ENCODE measurements around the gene BACH2.

BACH2 gene

DNA sequence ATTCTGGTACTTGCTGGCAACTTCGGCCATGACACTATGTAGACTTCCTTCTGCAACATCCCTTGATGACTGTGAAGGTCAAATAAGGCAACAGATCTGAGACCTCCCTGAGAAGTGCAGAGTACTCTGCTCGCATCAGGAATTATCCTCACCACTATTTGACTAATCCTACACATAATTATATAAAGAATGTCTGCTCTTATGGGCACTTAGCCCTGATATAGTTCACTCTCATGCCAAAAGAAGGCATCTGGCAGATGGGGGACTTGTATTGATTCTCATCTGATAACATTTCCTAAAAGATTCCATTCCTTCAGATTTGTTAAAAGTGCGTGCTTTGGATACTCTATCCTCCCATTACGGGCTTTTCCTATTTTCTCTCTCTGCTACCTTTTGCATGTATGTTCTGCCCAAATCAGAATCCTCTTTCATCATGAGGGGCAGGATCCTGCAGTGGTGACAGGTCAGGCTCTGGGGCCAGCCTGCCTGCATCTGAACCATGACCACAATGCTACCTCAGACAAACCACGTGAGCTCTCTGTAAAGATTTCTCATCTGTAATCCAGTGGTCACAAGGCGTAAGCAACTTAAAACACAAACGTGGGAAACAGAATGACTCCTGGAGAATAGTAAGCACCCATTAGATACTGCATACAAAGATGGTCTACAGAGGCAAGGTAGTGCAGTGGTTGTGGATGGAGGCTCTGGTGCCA, 268.4 kb downstream of the BACH2 start:
- DNase-seq (ENCODE audit: low read depth), result no peak

DNA sequence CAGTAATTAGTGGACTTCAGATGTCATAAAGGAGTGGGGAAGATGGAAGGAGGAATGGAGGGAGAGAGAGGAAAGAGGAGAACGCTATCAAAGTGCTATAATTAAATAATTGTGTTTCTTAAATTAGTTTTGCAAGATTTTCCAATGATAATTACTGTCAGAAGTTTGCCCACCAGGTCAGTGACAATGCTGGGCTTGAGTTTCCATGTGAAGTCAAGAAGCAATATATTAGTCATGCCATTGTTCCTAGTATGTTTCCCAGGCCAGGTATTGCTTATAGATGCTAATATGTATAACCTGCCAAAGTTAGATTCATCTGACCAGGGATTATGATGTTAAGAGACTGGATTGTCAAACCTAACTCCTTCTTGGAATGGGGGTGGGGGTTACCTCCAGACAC, 270.4 kb downstream of the BACH2 start:
- DNase-seq (ENCODE audit: low read depth), result no peak

DNA sequence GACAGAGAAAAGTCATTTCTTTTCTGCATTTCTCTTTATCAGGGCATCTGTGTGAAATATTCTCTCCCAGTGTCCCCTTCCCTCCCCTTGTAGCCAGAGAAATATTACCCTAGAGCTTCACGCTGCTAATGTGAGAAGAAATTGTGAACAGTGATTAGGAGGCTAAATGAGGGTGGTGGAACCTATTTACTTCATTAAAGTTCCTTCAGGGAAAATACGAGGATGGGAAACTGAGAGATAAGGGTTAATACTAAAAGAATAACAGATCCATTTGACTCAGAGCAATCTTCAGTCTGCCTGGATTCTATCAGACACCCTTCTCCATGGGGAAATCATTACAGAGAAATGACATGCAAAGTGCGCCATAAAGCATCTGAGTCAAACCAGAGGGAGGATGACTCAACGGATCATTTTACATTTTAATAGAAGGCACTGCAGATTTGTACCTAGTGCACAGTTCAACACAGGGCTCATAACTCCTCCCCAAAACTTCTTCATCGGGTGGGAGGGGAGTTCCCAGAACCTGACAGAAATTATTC, 271.1 kb downstream of the BACH2 start:
- DNase-seq (ENCODE audit: low read depth), result no peak

DNA sequence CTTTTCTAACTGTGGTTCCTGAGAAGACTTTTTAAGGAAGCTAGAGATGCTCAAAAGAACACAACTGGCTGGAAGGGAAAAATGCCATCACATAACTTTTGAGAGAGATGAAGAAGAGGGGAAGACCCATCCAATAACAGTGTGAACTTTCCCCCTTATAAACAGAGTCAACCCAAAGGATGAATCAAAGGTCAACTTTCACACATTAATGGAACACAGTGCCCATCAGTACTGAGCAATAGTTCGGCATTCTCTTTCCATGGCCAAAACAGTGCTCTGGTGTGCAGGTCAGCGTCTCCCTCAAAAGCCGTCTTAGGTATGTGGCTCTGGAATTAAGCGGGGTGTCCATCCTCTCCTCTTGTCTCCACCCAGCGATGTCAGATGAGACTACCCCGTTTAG, 272.0 kb downstream of the BACH2 start:
- no peak for DNase-seq (ENCODE audit: low read depth)

DNA sequence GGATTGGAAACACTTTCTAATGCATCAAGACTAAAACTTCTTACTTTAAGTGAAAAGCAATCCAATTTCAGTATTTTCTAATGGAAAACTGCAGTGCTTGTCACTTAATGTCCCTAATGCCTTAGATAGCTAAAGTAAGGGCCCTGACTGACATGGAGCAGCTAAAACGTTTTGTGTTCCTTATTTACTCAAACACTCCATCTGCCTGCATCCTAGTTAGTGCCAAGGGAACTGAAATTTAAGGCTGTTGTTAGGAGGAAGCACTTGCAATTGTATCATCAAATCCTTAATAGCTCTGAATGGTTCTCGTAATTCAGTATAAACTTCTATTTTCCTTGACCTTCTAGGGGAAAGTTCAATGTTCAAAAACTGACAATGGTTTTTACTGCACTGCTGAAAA, 274.9 kb downstream of the BACH2 start:
- no peak for DNase-seq (ENCODE audit: low read depth)

DNA sequence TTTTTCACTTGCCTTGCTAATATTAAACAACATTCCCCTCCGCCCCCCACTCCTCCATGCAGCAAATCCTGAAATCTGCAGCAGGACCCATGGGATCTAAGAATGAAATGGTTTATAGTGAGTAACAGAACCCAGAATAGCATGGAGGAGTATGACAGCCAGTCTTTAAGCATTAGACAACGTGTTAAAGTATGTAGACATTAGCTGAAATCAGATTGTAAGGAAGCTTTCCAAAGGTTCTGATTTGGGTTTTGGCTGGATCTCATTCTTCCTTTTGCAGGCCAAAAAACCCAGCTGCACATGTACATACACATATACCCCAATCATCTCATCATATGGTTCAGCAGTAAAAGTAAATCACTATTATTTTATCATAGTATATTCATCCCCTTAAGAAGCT, 275.9 kb downstream of the BACH2 start:
- DNase-seq (ENCODE audit: low read depth), result no peak

DNA sequence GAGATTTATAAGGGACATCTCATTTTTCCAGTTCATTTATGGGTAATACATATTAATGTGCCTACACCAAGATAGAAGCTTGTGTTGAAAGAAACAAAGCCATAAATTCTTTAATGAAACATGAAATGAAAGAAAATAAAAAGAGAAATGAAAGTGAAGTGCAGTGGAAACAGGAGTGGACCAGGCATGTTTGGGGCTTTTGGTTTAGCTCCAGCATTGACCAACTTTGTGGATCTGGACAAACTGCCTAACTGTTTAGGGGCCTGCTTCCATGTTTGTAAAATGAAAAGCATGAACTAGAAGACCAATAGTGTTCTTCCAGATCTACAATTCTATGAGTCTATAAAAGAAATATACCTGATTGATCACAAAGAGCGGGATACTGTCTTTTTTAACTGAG, 277.4 kb downstream of the BACH2 start:
- DNase-seq (ENCODE audit: low read depth), result no peak

DNA sequence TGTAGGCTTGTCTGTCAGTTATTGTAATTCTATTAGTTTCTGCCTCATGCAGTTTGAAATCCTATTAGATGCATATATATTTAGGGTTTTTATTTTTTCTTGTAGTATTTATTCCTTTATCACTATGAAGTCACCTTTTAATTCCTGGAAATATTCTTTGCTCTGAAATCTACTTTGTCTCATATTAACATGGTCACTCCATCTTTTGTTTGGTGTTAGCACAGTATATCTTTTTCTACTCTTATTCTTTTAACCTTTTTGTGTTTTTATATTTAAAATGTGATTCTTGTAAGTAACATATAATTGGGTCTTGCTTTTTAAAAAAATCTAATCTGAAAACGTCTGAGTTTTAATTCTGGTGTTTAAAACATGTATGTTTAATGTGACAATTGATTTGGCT, 280.8 kb downstream of the BACH2 start:
- DNase-seq (ENCODE audit: low read depth), result no peak

DNA sequence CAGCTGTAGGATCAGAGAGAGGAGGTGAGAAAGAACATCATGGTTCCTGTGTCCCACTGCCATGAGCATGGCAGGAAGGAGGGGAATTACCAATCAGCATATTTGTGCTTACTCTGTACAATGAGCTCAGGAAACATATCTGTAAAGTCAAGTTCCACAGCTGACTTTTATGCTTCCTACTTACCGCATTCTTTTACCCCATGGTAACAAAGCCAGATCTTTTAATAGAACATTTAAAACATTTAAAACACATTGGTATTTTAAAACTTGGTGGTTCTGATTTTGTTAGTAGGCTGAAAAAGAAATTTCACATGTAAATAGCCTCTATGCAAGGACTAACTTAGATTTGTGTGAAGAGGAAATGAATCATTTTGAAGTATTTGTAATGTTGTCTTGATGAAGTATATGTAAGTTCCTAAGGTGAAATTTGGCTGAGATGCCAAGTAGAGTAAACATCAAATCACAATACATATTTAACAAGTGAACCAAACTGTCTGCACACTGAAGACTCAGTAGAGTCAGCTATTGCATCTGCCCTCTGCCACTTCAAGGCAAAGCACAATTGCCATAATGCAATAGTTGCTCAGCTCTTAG, 287.6 kb downstream of the BACH2 start:
- DNase-seq (ENCODE audit: low read depth), result no peak

DNA sequence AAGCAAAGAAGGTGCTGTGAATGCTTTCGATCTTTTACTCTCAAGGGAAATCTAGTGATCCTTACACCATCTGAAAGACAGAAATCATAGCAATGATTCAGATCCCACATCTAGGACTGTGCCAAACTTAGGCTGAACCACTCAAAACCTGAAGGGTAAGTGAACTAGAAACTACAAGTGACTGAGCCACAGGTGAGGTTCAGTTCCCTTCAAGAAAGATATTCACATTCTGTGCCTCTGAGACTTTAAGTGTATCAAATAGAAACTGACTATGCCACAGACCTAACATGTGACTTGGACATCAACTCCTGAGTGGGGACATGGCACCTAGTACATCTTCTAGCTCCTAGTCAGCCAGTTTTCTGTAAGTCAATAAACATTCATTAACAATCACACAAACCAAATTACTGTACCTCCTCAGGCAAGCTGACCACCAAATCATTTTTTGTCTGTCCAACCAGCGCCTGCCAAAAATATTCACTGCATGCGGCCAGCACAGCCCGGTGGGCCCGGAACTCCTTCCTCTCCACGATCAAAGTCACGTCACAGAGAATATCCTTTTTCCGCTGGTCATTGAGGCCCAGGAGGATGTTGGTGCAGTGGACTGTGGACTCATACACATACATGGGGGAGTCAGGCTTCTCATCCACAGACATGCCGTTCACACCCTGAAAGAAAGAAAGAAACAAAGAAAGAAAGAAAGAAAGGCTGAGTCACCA, 288.3 kb downstream of the BACH2 start:
- DNase-seq (ENCODE audit: low read depth), result no peak

DNA sequence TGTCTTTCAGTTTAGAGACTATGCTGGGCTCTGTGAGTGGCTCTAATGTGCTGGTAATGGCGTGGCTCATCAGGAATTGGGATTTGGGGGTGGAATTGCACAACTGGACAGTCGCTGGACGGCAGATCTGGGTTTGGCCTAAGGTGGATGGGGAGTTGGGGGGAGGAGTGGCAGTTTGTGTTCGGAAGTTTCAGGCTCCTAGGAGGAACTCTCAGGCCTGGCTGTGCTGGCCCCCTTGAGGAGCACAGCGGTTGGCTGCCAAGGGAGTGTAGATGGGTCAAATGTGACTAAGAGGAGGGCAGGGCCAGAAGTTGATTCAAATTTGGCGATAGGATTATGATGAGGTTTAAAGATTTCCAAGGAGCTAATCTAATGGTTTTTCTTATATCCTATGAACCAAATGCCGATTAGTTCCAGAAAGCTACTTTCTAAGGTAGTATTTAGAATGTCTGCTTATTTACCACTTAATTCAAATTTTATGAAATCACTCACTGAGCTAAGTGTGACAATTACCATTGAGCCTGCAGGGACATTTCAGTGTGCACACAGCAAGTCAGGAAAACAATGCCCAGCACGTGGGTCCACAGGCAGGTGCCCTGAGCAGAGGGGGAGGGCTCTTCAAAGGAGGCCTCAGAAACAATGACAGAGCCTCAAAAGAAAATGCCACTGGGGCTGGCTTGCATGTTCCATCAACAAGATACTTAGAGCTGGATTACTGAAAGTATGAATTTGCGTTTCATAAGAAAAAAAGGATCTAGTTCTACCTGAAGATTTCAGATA, 291.4 kb downstream of the BACH2 start:
- no peak for DNase-seq (ENCODE audit: low read depth)

DNA sequence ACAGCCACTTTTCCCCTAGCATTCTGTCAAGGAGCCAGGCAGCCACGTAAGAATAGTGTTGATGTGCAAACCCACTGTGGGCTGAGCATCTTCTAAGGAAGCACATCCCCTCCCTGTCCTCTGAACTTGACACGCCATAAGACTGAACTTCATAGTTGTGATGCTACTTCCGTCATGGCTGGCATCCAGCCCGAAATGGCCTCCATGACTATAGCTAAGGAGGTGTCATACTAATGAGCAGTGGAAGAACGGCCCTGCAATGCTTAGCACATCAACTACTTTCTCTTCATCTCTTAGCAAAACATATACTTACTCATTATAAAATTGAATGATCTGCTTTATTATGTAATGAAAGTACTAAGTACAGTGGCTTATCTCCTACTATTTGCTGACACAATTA, 292.1 kb downstream of the BACH2 start:
- DNase-seq (ENCODE audit: low read depth), result no peak

DNA sequence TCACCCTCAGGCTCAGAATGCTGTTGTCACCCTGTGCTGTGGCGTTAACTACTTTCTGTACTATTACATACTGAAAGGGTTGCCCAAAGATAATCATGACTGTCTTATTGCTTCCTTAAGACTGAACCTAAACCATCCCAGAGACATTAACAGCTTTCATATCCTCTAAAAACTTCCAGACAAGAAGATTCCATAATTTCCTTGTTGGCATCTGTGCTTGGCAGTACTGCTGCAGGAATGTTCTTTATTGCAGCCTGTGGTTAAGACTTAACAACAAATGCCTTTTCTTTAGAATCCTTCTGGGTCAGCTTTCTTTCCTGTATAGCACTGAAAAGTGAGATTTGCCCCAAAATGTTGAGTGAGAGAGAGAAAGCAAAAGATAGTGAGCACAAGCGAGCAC, 292.7 kb downstream of the BACH2 start:
- no peak for DNase-seq (ENCODE audit: low read depth)

DNA sequence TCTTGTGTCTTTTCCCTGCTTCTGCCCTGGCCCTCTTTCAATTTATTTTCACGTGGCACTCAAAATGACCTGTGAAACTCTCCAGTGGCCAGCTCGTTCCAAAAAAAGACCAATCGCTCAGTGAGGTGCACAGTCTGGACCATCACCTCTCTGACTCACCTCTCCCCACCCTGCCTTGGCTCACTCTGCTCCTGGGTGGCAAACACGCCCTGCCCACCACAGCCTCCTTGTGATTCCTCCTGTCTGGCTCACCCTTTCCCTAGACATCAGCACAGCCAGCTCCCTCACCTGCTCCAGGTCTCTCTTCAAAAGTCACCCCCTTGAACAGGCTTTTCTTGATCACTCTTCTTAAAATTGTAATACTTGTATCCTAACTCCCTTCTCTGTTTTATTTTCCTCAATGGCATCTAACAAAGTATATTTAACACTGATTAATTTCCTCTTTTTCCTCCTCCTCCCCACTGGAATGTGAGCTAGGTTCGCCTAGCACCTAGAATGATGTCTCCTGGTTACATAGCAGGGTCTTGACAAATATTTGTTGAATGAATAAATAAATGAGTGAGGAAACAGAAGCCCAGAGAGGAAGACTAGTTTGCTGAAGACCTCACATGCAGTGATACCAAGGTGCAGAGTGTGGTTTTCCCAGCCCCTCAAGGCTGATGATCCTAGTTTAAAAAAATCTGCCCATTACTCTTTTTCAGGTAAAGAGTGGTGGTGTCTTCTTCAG, 293.4 kb downstream of the BACH2 start:
- no peak for DNase-seq (ENCODE audit: low read depth)

DNA sequence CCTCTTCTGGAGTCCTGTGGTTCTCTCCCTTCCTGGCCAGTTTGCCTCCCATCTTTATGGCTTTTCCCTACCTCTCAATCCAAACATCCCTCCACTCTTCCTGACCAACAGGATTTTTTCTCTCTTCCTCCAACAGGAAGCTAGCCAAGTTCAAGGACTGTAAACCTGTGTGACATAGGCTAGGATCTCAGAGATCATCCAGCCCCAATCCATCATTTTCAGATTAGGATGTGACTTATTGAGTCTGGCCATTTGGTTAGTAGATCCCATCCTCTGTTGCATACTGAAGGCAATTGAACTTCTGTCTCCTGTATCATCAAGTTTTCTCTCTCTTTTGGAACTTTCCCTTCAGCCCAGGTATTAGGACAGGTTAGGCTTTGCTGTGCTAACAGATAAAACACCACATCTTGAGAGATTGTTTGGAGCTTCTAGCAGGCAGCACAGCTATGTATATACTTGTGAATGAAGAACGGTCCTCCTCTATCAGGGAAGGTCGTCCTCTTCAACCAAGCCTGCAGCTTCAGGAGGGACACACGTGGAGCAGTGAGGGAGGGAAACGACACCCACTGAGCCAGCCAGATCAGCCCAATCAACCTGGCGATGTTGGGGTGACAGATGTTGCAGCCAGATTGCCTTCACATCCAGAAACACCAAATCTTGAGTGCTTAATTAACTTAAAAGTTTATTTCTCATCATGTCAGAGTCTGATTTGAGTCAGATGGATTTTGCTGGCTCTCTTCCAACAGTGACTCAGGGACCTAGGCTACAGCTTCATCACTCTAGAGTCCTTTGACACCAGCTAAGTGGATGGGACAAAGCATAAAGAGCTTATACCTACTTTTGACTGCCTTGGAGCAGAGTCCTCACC, 295.5 kb downstream of the BACH2 start:
- no peak for DNase-seq (ENCODE audit: low read depth)

DNA sequence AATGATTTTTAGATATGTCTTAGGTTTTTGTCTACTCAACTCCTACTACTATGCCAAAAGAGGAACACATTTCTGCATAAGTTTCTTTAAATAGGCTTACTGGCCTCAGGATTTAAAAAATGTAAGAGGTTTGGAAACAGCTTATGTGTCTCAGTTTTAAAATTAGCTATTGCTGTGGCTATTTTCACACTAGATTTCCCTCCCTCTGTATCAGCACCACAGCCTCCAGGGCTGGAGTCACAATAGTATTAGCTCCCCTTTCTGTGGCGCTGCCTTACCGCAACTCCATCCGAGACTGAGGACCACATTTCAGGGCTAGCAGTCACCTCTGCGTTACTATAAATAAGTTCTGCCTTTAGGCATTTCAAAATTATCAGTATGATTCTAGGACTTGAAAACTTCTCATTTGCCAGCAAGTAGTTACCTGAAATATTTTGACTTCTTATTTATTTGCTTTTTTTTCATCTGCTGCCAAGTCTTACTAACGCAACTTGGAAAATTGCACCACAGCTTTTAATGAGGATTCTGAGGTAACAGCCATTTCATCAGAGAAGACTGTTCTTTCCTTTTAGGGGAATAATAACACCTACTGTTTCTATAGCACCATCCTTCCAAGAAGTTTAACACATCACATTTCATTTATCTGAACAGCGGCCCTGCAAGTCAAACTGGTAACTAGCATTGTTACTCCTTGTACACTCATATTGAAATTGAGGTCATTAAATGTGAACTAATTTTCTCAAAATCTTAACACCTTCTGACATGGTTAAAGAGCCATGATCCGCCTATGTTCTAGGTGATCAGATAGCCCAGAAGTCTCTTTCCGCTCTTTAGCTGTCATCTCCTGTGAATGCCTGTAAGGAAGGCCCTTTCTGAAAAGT, 296.5 kb downstream of the BACH2 start:
- no peak for DNase-seq (ENCODE audit: low read depth)

DNA sequence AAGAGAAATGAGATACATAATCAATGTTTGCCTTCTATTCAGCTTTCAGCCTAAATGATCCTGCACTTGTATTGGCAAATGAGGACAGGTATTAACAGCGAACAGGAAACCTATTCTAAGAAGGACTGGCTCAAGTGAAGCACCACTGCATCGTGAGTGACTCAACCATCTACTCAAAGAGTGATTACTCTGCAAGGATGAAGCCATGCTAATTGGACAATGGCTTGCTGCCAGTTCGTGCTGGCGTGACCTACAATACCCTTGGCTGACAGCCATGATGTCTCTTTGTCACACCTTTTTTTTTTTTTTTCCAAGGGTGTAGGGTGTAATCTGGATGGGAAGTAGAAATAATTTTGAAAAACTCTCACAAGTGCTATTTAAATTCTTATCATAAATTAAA, 297.5 kb downstream of the BACH2 start:
- DNase-seq (ENCODE audit: low read depth), result no peak

DNA sequence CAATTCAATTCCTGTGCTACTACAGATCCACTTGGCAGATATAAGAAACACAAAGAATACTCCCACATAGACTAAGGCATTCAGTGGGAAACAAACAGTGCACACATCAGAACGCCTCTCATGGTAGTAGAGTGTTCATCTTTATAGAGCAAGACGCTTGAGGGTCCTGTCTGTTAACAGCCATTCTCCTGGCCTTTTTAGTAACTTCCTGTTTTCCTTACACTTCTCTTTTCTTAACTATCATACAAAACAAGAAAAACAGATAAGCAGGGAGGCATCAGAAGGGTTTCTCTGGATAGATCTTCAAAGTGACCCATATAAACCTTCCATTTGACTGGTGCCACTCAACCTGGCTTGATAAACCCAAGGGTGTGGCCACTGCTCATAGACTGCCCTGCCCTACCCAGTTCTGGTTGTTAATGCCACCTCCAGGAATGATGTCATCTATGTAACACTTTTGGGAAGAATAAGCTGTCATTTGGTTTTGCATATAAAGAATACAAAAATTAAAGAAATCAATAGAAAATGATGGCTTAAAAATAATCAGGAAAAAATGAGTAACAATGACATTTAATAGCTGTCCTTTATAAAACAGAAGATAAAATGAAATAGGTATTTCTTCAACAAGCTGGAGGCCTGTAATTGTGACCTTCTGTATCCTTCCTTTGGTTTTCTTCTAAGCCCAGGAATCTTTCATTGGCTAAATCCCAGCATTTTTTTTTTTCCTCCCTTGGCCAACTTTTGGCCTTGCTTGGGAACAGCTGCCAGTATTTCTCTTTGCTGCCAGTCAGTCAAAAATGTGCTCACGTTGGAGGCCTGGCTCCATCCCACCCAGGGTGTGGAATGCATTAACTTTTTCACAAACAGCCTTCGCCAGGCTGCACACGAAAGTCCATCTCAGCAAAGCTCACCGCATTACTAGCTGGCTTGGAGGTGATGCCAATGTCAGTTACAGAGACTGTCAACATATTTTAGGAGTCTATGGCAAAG, 298.9 kb downstream of the BACH2 start:
- DNase-seq (ENCODE audit: low read depth), result peak; percentile 30

DNA sequence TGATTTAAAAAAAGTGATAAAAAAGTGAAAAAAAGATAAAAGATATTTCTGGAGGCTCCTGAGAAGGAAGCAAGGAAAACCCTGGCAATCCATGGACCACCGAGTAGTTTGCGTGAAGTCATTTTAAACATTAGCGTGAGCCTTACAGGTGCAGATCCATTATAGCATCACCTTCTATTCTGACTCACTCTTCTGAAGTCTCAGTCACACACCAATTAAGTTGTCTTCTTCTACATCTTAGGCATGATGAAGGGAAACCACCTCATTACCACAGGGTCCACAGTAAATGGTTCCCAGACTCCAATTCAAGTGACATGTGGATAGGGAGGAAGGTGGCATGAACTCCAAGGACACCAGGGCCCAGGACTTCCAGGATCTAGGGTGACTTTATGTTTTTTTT, 303.2 kb downstream of the BACH2 start:
- no peak for DNase-seq (ENCODE audit: low read depth)

Measured in HS-27A (cell line).